ENCODE data around the gene HTRA3.

DNA sequence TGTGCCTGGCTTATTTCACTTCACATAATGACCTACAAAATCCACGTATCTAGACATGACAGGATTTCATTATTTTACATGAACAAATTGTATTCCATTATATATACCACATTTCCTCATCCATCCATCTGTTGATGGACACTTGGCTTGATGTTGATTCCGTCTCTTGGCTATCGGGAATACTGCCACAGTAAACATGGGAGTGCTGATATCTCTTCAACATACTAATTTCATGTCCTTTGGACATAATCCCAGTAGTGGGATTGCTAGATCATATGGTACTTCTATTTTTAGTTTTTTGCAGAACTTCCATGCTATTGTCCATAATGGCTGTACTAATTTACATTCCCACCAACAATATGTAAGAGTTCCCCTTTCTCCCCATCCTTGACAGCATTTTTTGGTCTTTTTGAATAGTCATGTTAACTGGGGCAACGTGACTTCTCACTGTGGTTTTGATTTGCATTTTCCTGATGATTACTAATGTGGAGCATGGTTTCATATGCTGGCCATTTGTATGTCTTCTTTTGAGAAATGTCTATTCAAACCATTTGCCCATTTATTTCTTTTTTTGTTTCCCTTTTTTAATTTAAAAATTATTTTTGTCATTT is 68.9 kb downstream of the HTRA3 start:
- TF ChIP-seq, protein P1, sequence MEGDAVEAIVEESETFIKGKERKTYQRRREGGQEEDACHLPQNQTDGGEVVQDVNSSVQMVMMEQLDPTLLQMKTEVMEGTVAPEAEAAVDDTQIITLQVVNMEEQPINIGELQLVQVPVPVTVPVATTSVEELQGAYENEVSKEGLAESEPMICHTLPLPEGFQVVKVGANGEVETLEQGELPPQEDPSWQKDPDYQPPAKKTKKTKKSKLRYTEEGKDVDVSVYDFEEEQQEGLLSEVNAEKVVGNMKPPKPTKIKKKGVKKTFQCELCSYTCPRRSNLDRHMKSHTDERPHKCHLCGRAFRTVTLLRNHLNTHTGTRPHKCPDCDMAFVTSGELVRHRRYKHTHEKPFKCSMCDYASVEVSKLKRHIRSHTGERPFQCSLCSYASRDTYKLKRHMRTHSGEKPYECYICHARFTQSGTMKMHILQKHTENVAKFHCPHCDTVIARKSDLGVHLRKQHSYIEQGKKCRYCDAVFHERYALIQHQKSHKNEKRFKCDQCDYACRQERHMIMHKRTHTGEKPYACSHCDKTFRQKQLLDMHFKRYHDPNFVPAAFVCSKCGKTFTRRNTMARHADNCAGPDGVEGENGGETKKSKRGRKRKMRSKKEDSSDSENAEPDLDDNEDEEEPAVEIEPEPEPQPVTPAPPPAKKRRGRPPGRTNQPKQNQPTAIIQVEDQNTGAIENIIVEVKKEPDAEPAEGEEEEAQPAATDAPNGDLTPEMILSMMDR (IDR thresholded peaks at IDR 0.05): no peak
- no peak for TF ChIP-seq POLR2A (IDR thresholded peaks at IDR 0.05)
